Neural progenitor cell (in vitro differentiated cells): ENCODE results near the gene KLHL40. TPM values are rescaled to one million over a fixed set of nuclear protein-coding genes. Genes with fewer than 3 reads are reported as not detected.

Experiments used
- DNase-seq: peaks from one replicate; pipeline ENCODE4 v3.0.0-alpha.2; 2016; ENCODE audit warnings: low spot score
- H2AFZ ChIP-seq: fragments of 200-600 bp; sonication (generic); replicated peaks from 2 replicates; pipeline ENCODE4 v1.6.1; 2016; ENCODE audit warnings: antibody characterized with exemption
- H3F3A ChIP-seq: fragments of 200-600 bp; sonication (generic); 2 replicates; pipeline ENCODE4 v1.6.1; 2016; ENCODE audit warnings: antibody characterized with exemption, low read depth
- H3K27ac ChIP-seq: fragments of 200-600 bp; sonication (generic); 2 replicates; pipeline ENCODE4 v1.5.1; 2016; ENCODE audit warnings: mild to moderate bottlenecking
- H3K27me3 ChIP-seq: fragments of 200-600 bp; sonication (generic); 2 replicates; pipeline ENCODE4 v1.6.1; 2016; ENCODE audit warnings: mild to moderate bottlenecking, moderate library complexity
- H3K36me3 ChIP-seq: fragments of 200-600 bp; sonication (generic); 2 replicates; pipeline ENCODE4 v1.5.1; 2016
- H3K4me1 ChIP-seq: fragments of 200-600 bp; sonication (generic); 2 replicates; pipeline ENCODE4 v1.6.1; 2016; ENCODE audit warnings: mixed run types
- H3K4me2 ChIP-seq: fragments of 200-600 bp; sonication (generic); 2 replicates; pipeline ENCODE4 v1.6.1; 2016
- H3K4me3 ChIP-seq: fragments of 200-600 bp; sonication (generic); 2 replicates; pipeline ENCODE4 v1.5.1; 2016
- H3K79me2 ChIP-seq: fragments of 200-600 bp; sonication (generic); 2 replicates; pipeline ENCODE4 v1.6.1; 2016; ENCODE audit warnings: low read depth
- H3K9ac ChIP-seq: fragments of 200-600 bp; sonication (generic); 2 replicates; pipeline ENCODE4 v1.6.1; 2016
- H3K9me3 ChIP-seq: fragments of 200-600 bp; sonication (generic); 2 replicates; pipeline ENCODE4 v1.5.1; 2016; ENCODE audit warnings: low read depth
- H4K20me1 ChIP-seq: fragments of 200-600 bp; sonication (generic); 2 replicates; pipeline ENCODE4 v1.6.1; 2016; ENCODE audit warnings: low read depth
- H3K27ac Mint-ChIP-seq: 3 replicates; pipeline ENCODE4 v1.8.0; 2021; ENCODE audit warnings: mixed read lengths
- H3K27me3 Mint-ChIP-seq: 2 replicates; pipeline ENCODE4 v1.8.0; 2022; ENCODE audit warnings: low read depth, mild to moderate bottlenecking, inconsistent platforms, moderate library complexity, mixed read lengths; ENCODE audit not compliant: insufficient read depth
- H3K36me3 Mint-ChIP-seq: 3 replicates; pipeline ENCODE4 v1.8.0; 2021; ENCODE audit warnings: mixed read lengths
- H3K4me1 Mint-ChIP-seq: 3 replicates; pipeline ENCODE4 v1.8.0; 2021; ENCODE audit warnings: mixed read lengths
- H3K4me3 Mint-ChIP-seq: 3 replicates; pipeline ENCODE4 v1.8.0; 2021; ENCODE audit warnings: mild to moderate bottlenecking, moderate library complexity, mixed read lengths
- H3K9me3 Mint-ChIP-seq: 3 replicates; pipeline ENCODE4 v1.8.0; 2020; ENCODE audit warnings: mixed read lengths
- EZH2 ChIP-seq: fragments of 200-600 bp; sonication (generic); IDR thresholded peaks from 2 replicates; pipeline ENCODE4 v1.6.1; 2017; ENCODE audit warnings: antibody characterized with exemption, mild to moderate bottlenecking, moderate library complexity
- EZH2phosphoT487 ChIP-seq: fragments of 200-600 bp; sonication (generic); IDR thresholded peaks from 2 replicates; pipeline ENCODE4 v1.6.1; 2017; ENCODE audit warnings: antibody characterized with exemption
- total RNA-seq: library from RNA; depleted of rRNA; stranded (reverse); fragments of >200 nt; gene quantifications from 2 replicates; pipeline ENCODE4 v1.2.3, GENCODE V29; 2015; ENCODE audit warnings: low replicate concordance
- TF ChIP-seq, protein P1 (sequence below): fragments of 200-600 bp; sonication (generic); IDR thresholded peaks from 2 replicates; pipeline ENCODE4 v1.5.1; 2017; ENCODE audit warnings: antibody characterized with exemption, mild to moderate bottlenecking

The KLHL40 gene
- total RNA-seq, 1 donor from 2014 or later, result not detected

DNA sequence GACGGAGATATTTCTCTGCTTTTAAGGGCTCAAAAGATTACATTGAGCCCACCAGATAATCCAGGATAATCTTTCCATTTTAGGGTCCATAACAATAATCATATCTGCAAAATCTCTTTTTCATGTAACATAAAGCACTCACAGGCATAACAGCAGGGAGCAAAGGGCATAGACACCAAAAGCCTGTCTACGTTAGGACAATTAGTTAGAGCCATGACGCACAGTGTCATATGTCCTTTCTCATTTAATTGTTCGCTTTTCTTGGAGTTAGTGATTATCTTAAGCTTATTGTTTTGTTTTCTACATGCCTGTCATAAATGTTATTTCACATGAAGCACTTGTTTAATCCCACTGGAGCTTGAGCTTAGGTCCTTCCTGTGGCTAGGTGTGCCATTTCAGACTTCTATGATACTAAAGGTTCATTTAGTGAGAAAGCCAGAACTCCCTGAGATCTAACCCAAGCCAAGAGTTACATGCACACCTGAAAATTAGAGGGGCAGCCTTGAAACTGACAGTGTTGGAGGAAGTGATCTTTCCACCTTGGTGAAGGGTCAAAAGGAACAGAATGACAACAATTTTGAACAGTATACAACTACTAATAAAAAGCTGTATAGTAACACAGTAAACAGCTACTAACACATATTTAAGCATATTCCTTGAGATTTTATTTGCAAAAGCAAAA, 29.0 kb downstream of the KLHL40 start:
- no peak overlapping the region for H3K4me3 Mint-ChIP-seq
- H3K9me3 Mint-ChIP-seq, result no peaks in the 10 kb centered on the region

DNA sequence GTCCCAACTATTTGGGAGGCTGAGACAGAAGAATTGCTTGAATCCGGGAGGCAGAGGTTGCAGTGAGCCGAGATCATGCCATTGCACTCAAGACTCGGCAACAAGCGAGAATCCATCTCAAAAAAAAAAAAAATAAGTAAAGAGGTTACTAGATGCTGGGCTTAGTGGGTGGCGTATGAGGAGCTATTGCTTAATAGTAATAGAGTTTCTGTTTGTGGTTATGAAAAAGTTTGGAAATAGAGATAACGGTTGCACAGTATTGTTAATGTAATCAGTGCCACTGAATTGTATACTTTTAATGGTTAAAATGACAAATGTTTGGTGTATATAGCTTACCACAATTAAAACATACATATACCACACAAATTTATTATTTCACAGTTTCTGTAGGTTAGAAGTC, 32.0 kb downstream of the KLHL40 start:
- H3K9me3 Mint-ChIP-seq, result no peaks in the 10 kb centered on the region
- H3K4me3 ChIP-seq, result no peak overlapping the region

More for the DNA sequence above, 29.0 kb downstream of the KLHL40 start:
- Histone ChIP-seq H3K27ac (no peak overlapping the region), H3F3A (peaks cover 3% of the 10 kb centered on the region), H3K79me2 (no peaks in the 10 kb centered on the region), H3K9me3 (no peaks in the 10 kb centered on the region), H3K4me2 (no peak overlapping the region), H3K27me3 (no peaks in the 10 kb centered on the region), H2AFZ (no peak overlapping the region), H3K4me1 (no peaks in the 10 kb centered on the region), H3K36me3 (no peaks in the 10 kb centered on the region), H3K9ac (no peak overlapping the region), H3K4me3 (no peak overlapping the region), H4K20me1 (no peaks in the 10 kb centered on the region)
- H3K27ac Mint-ChIP-seq, result no peak overlapping the region
- TF ChIP-seq EZH2 (no peak), EZH2phosphoT487 (no peak)
- TF ChIP-seq, protein P1, sequence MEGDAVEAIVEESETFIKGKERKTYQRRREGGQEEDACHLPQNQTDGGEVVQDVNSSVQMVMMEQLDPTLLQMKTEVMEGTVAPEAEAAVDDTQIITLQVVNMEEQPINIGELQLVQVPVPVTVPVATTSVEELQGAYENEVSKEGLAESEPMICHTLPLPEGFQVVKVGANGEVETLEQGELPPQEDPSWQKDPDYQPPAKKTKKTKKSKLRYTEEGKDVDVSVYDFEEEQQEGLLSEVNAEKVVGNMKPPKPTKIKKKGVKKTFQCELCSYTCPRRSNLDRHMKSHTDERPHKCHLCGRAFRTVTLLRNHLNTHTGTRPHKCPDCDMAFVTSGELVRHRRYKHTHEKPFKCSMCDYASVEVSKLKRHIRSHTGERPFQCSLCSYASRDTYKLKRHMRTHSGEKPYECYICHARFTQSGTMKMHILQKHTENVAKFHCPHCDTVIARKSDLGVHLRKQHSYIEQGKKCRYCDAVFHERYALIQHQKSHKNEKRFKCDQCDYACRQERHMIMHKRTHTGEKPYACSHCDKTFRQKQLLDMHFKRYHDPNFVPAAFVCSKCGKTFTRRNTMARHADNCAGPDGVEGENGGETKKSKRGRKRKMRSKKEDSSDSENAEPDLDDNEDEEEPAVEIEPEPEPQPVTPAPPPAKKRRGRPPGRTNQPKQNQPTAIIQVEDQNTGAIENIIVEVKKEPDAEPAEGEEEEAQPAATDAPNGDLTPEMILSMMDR, result no peak
- no peaks in the 10 kb centered on the region for H3K4me1 Mint-ChIP-seq
- H3K36me3 Mint-ChIP-seq, result no peaks in the 10 kb centered on the region
- DNase-seq, result no peak
- H3K27me3 Mint-ChIP-seq, result peaks cover 4% of the 10 kb centered on the region

DNA sequence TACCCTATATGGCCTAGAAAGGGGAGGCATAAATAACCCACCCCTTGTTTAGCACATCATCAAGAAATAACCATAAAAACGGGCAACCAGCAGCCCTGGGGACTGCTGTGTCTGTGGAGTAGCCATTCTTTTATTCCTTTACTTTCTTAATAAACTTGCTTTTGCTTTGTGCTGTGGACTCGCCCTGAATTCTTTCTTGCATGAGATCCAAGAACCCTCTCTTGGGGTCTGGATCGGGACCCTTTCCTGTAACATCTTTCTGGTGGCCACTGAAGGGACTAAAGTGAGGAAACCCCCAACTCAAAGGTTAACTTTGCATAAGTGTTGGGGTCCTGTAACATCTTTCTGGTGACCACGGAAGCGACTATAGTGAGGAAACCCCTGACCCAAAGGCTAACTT, 33.0 kb downstream of the KLHL40 start:
- H3K9me3 ChIP-seq, result no peaks in the 10 kb centered on the region
- H3F3A ChIP-seq, result peaks cover 3% of the 10 kb centered on the region
- no peaks in the 10 kb centered on the region for H3K36me3 ChIP-seq
- H3K27me3 Mint-ChIP-seq, result peaks cover 3% of the 10 kb centered on the region
- H3K4me3 Mint-ChIP-seq, result no peak overlapping the region
- no peak overlapping the region for H3K27ac ChIP-seq
- H3K9me3 Mint-ChIP-seq, result no peaks in the 10 kb centered on the region
- H3K4me1 Mint-ChIP-seq, result no peaks in the 10 kb centered on the region
- H3K27me3 ChIP-seq, result no peaks in the 10 kb centered on the region
- H3K4me1 ChIP-seq, result no peaks in the 10 kb centered on the region
- H2AFZ ChIP-seq, result no peak overlapping the region
- H3K79me2 ChIP-seq, result no peaks in the 10 kb centered on the region
- H3K9ac ChIP-seq, result no peak overlapping the region
- TF ChIP-seq EZH2, result no peak
- no peak for TF ChIP-seq EZH2phosphoT487
- TF ChIP-seq, protein P1, result no peak
- no peak for DNase-seq
- no peak overlapping the region for H3K4me3 ChIP-seq
- no peaks in the 10 kb centered on the region for H3K36me3 Mint-ChIP-seq
- no peaks in the 10 kb centered on the region for H4K20me1 ChIP-seq
- no peak overlapping the region for H3K4me2 ChIP-seq
- H3K27ac Mint-ChIP-seq, result no peak overlapping the region

More for the DNA sequence above, 32.0 kb downstream of the KLHL40 start:
- Histone ChIP-seq H4K20me1 (no peaks in the 10 kb centered on the region), H3K27ac (no peak overlapping the region), H3K4me2 (no peak overlapping the region), H3K9me3 (no peaks in the 10 kb centered on the region), H3K4me1 (no peaks in the 10 kb centered on the region), H3F3A (peaks cover 3% of the 10 kb centered on the region), H3K79me2 (no peaks in the 10 kb centered on the region), H2AFZ (no peak overlapping the region), H3K9ac (no peak overlapping the region), H3K36me3 (no peaks in the 10 kb centered on the region), H3K27me3 (no peaks in the 10 kb centered on the region)
- Mint-ChIP-seq H3K27me3 (peaks cover 3% of the 10 kb centered on the region), H3K27ac (no peak overlapping the region), H3K36me3 (no peaks in the 10 kb centered on the region), H3K4me3 (no peak overlapping the region), H3K4me1 (no peaks in the 10 kb centered on the region)
- DNase-seq, result no peak
- TF ChIP-seq, protein P1, result no peak
- TF ChIP-seq EZH2, result no peak
- TF ChIP-seq EZH2phosphoT487, result no peak
